WERI-Rb-1 (cell line): Measurements from ENCODE around the gene FAM161B.

Experiments used
- DNase-seq: peaks from one replicate; pipeline ENCODE4 v3.0.0-alpha.2; 2020
- H3K27ac ChIP-seq: fragments of 250-450 bp; sonication (Bioruptor Pico); 2 replicates; pipeline ENCODE4 v1.5.1; 2020; ENCODE audit warnings: mild to moderate bottlenecking, moderate library complexity
- H3K27me3 ChIP-seq: fragments of 250-450 bp; sonication (Bioruptor Pico); 2 replicates; pipeline ENCODE4 v1.5.1; 2021; ENCODE audit warnings: mild to moderate bottlenecking, low read depth, moderate library complexity; ENCODE audit not compliant: insufficient read depth, severe bottlenecking
- H3K36me3 ChIP-seq: fragments of 250-450 bp; sonication (Bioruptor Pico); 2 replicates; pipeline ENCODE4 v1.5.1; 2020; ENCODE audit warnings: mild to moderate bottlenecking, moderate library complexity
- H3K4me3 ChIP-seq: 2 replicates; pipeline ENCODE4 v1.5.1; 2011; ENCODE audit warnings: low read depth, mild to moderate bottlenecking, control low read depth, low read length
- H3K9me3 ChIP-seq: fragments of 250-450 bp; sonication (Bioruptor Pico); 2 replicates; pipeline ENCODE4 v1.5.1; 2021; ENCODE audit warnings: mild to moderate bottlenecking, moderate library complexity; ENCODE audit not compliant: severe bottlenecking
- TF ChIP-seq, protein P1 (sequence below): IDR thresholded peaks from 2 replicates; pipeline ENCODE4 v1.5.1; 2011; ENCODE audit warnings: low read depth, mild to moderate bottlenecking, control low read depth, inconsistent platforms, low read length

The FAM161B gene

GRCh38 chr14:73973497-73973896, 23.6 kb upstream of the FAM161B start:
- Histone ChIP-seq H3K27ac (no peak overlapping the region), H3K9me3 (no peaks in the 10 kb centered on the region), H3K36me3 (no peaks in the 10 kb centered on the region), H3K27me3 (no peaks in the 10 kb centered on the region), H3K4me3 (no peak overlapping the region)
- DNase-seq = no peak
- TF ChIP-seq, protein P1, sequence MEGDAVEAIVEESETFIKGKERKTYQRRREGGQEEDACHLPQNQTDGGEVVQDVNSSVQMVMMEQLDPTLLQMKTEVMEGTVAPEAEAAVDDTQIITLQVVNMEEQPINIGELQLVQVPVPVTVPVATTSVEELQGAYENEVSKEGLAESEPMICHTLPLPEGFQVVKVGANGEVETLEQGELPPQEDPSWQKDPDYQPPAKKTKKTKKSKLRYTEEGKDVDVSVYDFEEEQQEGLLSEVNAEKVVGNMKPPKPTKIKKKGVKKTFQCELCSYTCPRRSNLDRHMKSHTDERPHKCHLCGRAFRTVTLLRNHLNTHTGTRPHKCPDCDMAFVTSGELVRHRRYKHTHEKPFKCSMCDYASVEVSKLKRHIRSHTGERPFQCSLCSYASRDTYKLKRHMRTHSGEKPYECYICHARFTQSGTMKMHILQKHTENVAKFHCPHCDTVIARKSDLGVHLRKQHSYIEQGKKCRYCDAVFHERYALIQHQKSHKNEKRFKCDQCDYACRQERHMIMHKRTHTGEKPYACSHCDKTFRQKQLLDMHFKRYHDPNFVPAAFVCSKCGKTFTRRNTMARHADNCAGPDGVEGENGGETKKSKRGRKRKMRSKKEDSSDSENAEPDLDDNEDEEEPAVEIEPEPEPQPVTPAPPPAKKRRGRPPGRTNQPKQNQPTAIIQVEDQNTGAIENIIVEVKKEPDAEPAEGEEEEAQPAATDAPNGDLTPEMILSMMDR = no peak

GRCh38 chr14:73968885-73969284, 19.0 kb upstream of the FAM161B start:
- H3K27me3 ChIP-seq = no peaks in the 10 kb centered on the region
- H3K9me3 ChIP-seq = no peaks in the 10 kb centered on the region
- TF ChIP-seq, protein P1 = no peak
- H3K4me3 ChIP-seq = no peak overlapping the region
- H3K36me3 ChIP-seq = no peaks in the 10 kb centered on the region; the same call in 1 of the 2 replicates
- DNase-seq = no peak
- no peak overlapping the region for H3K27ac ChIP-seq

DNA sequence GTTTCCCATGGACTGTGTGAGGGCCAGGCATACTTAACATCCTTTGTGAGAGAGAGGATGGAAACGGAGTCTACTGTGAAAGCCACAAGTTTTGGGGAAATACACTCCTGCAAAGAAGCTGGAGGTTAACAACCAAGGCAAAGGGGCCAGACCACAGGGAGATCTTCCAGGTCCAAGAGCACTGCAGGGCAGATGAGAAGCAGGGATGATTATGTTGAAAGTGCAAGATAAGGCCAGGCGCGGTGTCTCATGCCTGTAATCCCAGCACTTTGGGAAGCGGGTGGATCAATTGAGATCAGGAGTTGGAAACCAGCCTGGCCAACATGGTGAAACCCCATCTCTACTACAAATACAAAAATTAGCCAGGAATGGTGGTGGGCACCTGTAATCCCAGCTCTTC, 15.3 kb upstream of the FAM161B start:
- TF ChIP-seq, protein P1 = no peak
- Histone ChIP-seq H3K27ac (no peak overlapping the region), H3K36me3 (peaks cover 31% of the 10 kb centered on the region), H3K9me3 (no peaks in the 10 kb centered on the region), H3K4me3 (no peak overlapping the region), H3K27me3 (no peaks in the 10 kb centered on the region)
- DNase-seq = no peak

DNA sequence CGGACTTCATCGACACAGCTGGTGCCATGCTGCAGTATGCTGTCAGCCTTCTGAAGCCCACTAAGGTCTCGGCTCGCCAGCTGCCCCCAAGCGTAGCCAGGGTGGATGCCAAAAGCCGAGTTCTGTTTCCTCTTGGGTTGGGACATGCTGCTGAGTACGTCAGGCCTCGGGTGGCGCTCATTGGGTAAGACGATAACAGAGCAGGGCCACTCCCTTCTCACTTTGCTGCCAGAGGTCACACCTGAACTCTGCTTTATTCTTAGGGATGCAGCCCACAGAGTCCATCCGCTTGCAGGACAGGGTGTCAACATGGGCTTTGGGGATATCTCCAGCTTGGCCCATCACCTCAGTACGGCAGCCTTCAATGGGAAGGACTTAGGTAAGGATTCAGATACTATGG, 11.3 kb upstream of the FAM161B start:
- no peaks in the 10 kb centered on the region for H3K9me3 ChIP-seq
- H3K27ac ChIP-seq = no peak overlapping the region
- no peak for DNase-seq
- H3K36me3 ChIP-seq = peaks cover 61% of the 10 kb centered on the region
- no peaks in the 10 kb centered on the region for H3K27me3 ChIP-seq
- H3K4me3 ChIP-seq = no peak overlapping the region
- TF ChIP-seq, protein P1 = no peak

- no peaks in the 10 kb centered on the region for H3K27me3 ChIP-seq
- no peaks in the 10 kb centered on the region for H3K9me3 ChIP-seq
- TF ChIP-seq, protein P1 = 0 out of 2 replicates have a peak, but pooled peaks have one; percentile 21
- DNase-seq = peak; percentile 32
- peak overlapping the region; percentile 38 for H3K27ac ChIP-seq
- H3K4me3 ChIP-seq = no peak overlapping the region
- H3K36me3 ChIP-seq = peaks cover 74% of the 10 kb centered on the region
These were observed 8.7 kb upstream of the FAM161B start for GRCh38 chr14:73958591-73958990.

GRCh38 chr14:73955674-73956073, 5.8 kb upstream of the FAM161B start:
- no peaks in the 10 kb centered on the region for H3K27me3 ChIP-seq
- H3K9me3 ChIP-seq = no peaks in the 10 kb centered on the region
- no peak for DNase-seq
- TF ChIP-seq, protein P1 = no peak
- H3K4me3 ChIP-seq = no peak overlapping the region
- H3K27ac ChIP-seq = no peak overlapping the region
- H3K36me3 ChIP-seq = peaks cover 53% of the 10 kb centered on the region
